ENCODE data around the gene BDKRB1.

Gene BDKRB1

DNA sequence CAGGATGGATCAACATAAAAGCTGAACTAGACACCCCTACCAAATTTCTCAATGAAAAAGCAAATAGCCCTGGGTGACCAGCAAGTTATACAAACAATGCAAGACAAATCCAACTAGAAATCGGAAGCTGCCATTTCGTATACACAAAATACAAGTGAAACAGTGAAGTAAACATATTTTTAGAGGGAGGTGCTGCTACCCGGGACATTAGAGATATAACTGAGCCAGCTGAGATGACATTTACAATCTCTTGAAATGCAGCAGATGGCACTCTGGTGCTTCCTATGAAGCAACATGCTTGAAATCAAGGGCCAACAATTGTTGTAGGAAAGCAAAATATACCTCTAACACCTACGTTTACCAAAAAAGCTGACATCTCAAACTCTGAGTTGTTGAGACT lies 25.5 kb downstream of the BDKRB1 start:
- TF ChIP-seq, protein P1, sequence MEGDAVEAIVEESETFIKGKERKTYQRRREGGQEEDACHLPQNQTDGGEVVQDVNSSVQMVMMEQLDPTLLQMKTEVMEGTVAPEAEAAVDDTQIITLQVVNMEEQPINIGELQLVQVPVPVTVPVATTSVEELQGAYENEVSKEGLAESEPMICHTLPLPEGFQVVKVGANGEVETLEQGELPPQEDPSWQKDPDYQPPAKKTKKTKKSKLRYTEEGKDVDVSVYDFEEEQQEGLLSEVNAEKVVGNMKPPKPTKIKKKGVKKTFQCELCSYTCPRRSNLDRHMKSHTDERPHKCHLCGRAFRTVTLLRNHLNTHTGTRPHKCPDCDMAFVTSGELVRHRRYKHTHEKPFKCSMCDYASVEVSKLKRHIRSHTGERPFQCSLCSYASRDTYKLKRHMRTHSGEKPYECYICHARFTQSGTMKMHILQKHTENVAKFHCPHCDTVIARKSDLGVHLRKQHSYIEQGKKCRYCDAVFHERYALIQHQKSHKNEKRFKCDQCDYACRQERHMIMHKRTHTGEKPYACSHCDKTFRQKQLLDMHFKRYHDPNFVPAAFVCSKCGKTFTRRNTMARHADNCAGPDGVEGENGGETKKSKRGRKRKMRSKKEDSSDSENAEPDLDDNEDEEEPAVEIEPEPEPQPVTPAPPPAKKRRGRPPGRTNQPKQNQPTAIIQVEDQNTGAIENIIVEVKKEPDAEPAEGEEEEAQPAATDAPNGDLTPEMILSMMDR (conservative IDR thresholded peaks at IDR 0.05) = peak; percentile 23
- no peak for TF ChIP-seq ZFX (IDR thresholded peaks at IDR 0.05)

DNA sequence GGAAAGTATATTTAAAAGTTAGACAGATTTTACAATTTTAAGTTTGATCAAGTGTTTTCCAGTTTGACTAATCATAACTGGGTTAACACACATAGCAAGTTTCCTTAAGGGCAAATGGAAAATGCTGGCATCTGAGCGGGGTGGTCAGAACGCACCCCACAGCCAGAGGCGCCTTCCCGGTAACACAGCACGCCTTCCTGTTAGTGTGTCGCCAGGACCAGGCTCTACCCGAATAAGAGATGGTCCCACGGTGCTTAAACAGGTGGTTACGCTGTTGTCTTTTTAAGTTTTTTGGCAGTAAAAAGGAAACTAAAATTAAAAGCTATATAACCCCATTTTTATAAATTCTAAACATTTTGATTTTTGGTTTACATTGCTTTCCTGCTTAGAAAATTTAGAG lies 28.0 kb downstream of the BDKRB1 start:
- no peak for TF ChIP-seq ZFX (IDR thresholded peaks at IDR 0.05)
- TF ChIP-seq, protein P1 (conservative IDR thresholded peaks at IDR 0.05) = no peak
- H3K27ac ChIP-seq = no peak overlapping the region

More for the DNA sequence above, 25.5 kb downstream of the BDKRB1 start:
- H3K27ac ChIP-seq = no peak overlapping the region

DNA sequence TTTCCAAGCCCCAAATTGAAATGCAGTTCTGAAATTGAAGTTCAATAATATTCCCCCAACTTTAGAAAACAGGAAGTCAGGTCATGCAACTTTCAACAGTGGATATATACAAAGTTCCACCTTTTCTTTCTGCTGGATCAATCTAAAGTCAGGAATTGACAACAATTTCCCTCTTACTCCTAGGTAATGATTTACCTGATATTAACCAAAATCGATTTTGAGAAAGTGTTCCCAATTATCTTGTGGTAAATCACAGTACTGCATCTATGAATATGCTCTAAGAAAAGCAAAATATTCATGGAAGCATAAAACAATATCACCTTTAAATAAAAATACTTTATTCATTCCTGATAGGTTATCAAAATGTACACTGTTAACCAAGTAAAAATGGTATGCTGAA lies 28.4 kb downstream of the BDKRB1 start:
- TF ChIP-seq ZFX (IDR thresholded peaks at IDR 0.05) = no peak
- TF ChIP-seq, protein P1 (conservative IDR thresholded peaks at IDR 0.05) = no peak
- H3K27ac ChIP-seq = no peak overlapping the region

DNA sequence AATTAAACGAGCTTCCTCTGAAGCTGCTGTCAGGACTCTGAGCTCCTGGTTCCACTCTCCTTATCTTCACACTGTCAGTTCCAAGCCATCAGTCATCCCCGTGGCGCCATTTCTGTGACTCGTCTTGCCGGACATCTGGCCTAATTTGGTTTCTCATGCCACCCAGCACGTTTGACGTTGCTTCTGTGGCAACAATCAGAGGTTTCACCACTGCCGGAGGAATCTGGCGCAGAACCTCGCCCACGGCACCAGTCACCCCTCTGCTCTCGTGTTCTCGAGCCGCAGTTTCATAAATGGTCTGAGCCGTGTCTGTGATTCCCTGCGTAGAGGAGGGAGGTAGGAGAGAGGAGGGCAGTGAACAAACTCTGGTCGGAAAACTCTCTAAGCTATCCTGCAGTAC lies 29.7 kb downstream of the BDKRB1 start:
- TF ChIP-seq, protein P1 (conservative IDR thresholded peaks at IDR 0.05) = no peak
- TF ChIP-seq ZFX (IDR thresholded peaks at IDR 0.05) = no peak
- no peak overlapping the region for H3K27ac ChIP-seq

DNA sequence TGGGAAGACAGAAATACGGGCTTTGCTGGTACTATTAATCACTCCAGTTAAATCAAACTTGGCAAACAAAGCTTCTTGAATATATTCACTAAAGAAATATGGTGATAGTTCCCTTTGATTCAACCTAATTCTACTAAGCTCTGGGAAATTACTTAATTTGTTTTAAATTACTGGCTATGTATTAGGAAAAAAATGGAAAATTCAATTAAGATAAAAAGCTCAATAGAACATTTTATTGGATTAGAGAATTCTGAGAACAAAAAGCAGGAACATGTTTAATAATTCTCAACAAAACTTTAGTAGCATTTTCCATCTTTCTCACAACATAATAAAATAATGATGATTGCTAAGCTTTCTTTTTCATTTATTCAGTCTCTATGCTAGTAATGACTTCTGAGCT lies 30.2 kb downstream of the BDKRB1 start:
- H3K27ac ChIP-seq = no peak overlapping the region
- no peak for TF ChIP-seq ZFX (IDR thresholded peaks at IDR 0.05)
- TF ChIP-seq, protein P1 (conservative IDR thresholded peaks at IDR 0.05) = no peak

DNA sequence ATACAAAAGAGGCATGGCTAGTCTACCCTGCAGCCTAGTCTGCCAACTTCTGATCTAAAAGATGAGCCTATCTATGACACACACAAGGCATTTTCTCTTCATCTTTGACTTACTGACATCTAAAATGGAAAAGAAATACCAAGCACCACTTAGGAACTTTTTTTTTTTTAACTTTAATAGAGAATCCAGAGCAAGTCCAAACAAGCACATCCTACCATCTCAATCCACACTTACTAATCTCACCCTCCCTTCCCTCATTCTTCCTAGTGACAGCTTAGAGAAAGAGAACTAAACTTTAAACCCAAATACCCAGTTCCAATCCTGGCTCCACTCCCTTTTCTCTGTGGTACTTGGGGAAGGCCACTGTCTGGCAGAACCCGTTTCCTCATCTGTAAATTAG lies 31.8 kb downstream of the BDKRB1 start:
- H3K27ac ChIP-seq = no peak overlapping the region
- TF ChIP-seq ZFX (IDR thresholded peaks at IDR 0.05) = no peak
- TF ChIP-seq, protein P1 (conservative IDR thresholded peaks at IDR 0.05) = no peak

DNA sequence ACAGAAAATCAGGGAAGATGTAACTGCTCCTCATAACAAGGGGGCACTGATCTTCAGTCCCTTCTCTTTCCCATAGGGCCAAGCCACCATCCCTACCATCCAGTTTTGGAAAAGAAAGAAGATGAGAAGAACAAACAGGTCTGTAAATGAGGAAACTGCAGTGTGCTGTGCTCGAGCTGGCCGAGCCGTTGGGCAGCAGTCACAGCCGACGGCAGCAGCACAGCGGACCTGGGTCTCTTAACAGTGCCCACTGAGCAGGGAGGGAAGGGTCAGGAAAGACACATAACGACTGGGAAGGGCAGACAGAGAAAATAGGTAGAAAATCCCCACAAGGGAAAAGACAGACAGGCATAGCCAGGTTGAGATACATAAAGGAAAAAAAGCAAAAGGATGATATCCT lies 38.2 kb downstream of the BDKRB1 start:
- TF ChIP-seq ZFX (IDR thresholded peaks at IDR 0.05) = no peak
- TF ChIP-seq, protein P1 (conservative IDR thresholded peaks at IDR 0.05) = no peak
- no peak overlapping the region for H3K27ac ChIP-seq
